HFFc6 (cell line): Measurements from ENCODE around the gene SRR. TPM values are rescaled to one million over a fixed set of nuclear protein-coding genes. Genes with fewer than 3 reads are reported as not detected.

Experiments
- DNase-seq: peaks from one replicate; pipeline ENCODE4 v3.0.0-alpha.2; 2018
- H3K27ac Mint-ChIP-seq: 2 replicates; pipeline ENCODE4 v1.8.0; 2020; ENCODE audit warnings: mild to moderate bottlenecking, mixed read lengths
- H3K27me3 Mint-ChIP-seq: 2 replicates; pipeline ENCODE4 v1.8.0; 2021; ENCODE audit warnings: mild to moderate bottlenecking, moderate library complexity, mixed read lengths; ENCODE audit not compliant: insufficient read depth
- H3K36me3 Mint-ChIP-seq: 2 replicates; pipeline ENCODE4 v1.8.0; 2021; ENCODE audit warnings: low read depth, mixed read lengths
- H3K4me1 Mint-ChIP-seq: 2 replicates; pipeline ENCODE4 v1.8.0; 2020; ENCODE audit warnings: low read depth, mixed read lengths
- H3K4me3 Mint-ChIP-seq: 2 replicates; pipeline ENCODE4 v1.8.0; 2020; ENCODE audit warnings: mild to moderate bottlenecking, moderate library complexity, mixed read lengths
- H3K9me3 Mint-ChIP-seq: 2 replicates; pipeline ENCODE4 v1.8.0; 2020; ENCODE audit warnings: mild to moderate bottlenecking, mixed read lengths
- CTCF ChIP-seq: fragments of 200-600 bp; sonication (generic); IDR thresholded peaks from 2 replicates; pipeline ENCODE4 v1.5.0; 2021; ENCODE audit warnings: antibody characterized with exemption, mild to moderate bottlenecking
- total RNA-seq, 6 experiments: library from RNA; stranded (reverse); fragmentation: NEBNext Ultra II Directional; extraction: Animal tissue kit (Norgen Biotek cat#: 25700); gene quantifications; 2 replicates in 1 of 6; 3 replicates in 5 of 6; pipeline ENCODE4 v1.2.3, GENCODE V29; 2021

The SRR gene
- total RNA-seq, 6 experiments from 2014 or later, result 18.5 to 29.7 (median 21.8) TPM

GRCh38 chr17:2347805-2348685 lies 44.3 kb downstream of the SRR start:
- H3K27me3 Mint-ChIP-seq, result no peaks in the 10 kb centered on the region
- no peaks in the 10 kb centered on the region for H3K9me3 Mint-ChIP-seq
- no peak for TF ChIP-seq CTCF
- peaks cover 14% of the 10 kb centered on the region for H3K4me1 Mint-ChIP-seq
- H3K36me3 Mint-ChIP-seq, result peaks cover 5% of the 10 kb centered on the region; the same call in 1 of the 2 replicates
- H3K27ac Mint-ChIP-seq, result peak overlapping the region; percentile 73
- H3K4me3 Mint-ChIP-seq, result no peak overlapping the region; the same call in 1 of the 2 replicates
- peak; percentile 88 for DNase-seq

GRCh38 chr17:2351269-2351668 lies 47.5 kb downstream of the SRR start:
- H3K4me1 Mint-ChIP-seq, result peaks cover 14% of the 10 kb centered on the region
- no peak overlapping the region for H3K27ac Mint-ChIP-seq
- no peak for DNase-seq
- H3K36me3 Mint-ChIP-seq, result no peaks in the 10 kb centered on the region
- H3K4me3 Mint-ChIP-seq, result no peak overlapping the region
- no peak for TF ChIP-seq CTCF
- H3K27me3 Mint-ChIP-seq, result no peaks in the 10 kb centered on the region
- H3K9me3 Mint-ChIP-seq, result no peaks in the 10 kb centered on the region

GRCh38 chr17:2354311-2354710 lies 50.6 kb downstream of the SRR start:
- Mint-ChIP-seq H3K27ac (no peak overlapping the region), H3K27me3 (no peaks in the 10 kb centered on the region; the same call in 1 of the 2 replicates), H3K4me3 (no peak overlapping the region), H3K36me3 (no peaks in the 10 kb centered on the region), H3K4me1 (peaks cover 5% of the 10 kb centered on the region), H3K9me3 (no peaks in the 10 kb centered on the region)
- TF ChIP-seq CTCF, result no peak
- DNase-seq, result no peak

GRCh38 chr17:2357237-2357636 lies 53.5 kb downstream of the SRR start:
- H3K4me3 Mint-ChIP-seq, result no peak overlapping the region

GRCh38 chr17:2357931-2358434 lies 54.2 kb downstream of the SRR start:
- Mint-ChIP-seq H3K27me3 (no peaks in the 10 kb centered on the region; the same call in 1 of the 2 replicates), H3K27ac (no peak overlapping the region), H3K9me3 (no peaks in the 10 kb centered on the region), H3K4me3 (no peak overlapping the region), H3K4me1 (peaks cover 21% of the 10 kb centered on the region), H3K36me3 (peaks cover 5% of the 10 kb centered on the region)
- no peak for TF ChIP-seq CTCF
- no peak for DNase-seq

More at GRCh38 chr17:2357237-2357636, 53.5 kb downstream of the SRR start:
- no peak for DNase-seq
- Mint-ChIP-seq H3K4me1 (peaks cover 21% of the 10 kb centered on the region), H3K36me3 (no peaks in the 10 kb centered on the region), H3K27ac (no peak overlapping the region), H3K9me3 (no peaks in the 10 kb centered on the region), H3K27me3 (no peaks in the 10 kb centered on the region; the same call in 1 of the 2 replicates)
- no peak for TF ChIP-seq CTCF
